Measurements from ENCODE around the gene ZNF219.

DNA sequence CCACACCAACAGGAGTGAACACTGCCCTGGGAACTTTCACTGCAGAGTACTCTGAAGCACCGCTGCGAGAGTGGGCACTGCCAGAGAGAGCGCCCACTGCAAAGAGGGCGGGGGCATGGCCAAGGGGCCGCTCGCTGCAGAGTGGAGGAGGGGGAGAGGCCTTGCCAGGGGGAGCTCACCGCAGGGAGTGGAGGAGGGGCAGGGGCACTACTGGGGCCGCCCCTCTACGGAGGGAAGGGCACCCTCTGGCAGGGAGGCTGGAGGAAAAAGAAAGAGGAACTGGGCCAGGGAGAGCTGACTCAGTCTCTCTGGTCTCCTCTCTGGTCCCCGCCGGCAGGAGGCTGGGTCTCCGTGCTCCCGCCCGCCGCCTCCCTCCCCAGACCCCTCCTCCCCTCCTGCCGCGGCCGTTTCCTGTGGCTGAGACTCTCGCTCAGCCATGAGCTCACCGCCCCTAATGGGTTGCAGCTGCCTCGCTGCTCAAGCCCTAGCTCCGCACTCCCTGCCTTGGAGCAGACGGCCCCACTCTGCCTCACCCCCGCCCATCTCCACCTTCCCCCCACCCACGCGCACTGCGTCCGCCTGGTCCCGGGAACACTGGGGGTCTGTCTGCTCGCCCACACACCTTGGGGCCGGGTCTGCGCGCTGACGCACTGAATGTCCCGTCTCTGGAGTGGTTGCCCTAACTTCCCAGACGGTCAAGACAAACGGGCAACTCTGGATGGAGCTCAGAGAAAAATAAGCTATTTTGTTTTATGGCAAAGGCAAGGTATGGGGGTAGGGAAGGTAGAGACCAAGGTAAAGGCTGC lies 27.0 kb downstream of the ZNF219 start:
- TF ChIP-seq ZNF274 (IDR thresholded peaks at IDR 0.05; ENCODE audit: low read depth, low read length) (no peak), YY1 (IDR thresholded peaks at IDR 0.05; ENCODE audit: insufficient read depth, insufficient read length) (no peak)

All from NT2/D1 (cell line).